Measurements from ENCODE around the gene RPL10. TPM values are rescaled to one million over a fixed set of nuclear protein-coding genes. Genes with fewer than 3 reads are reported as not detected.

The RPL10 gene
- total and polyA plus RNA-seq, 9 of the 15 experiments (the other 6 are each of a cell fraction or from before 2014, with no cell fraction given) = 3,774 to 7,600 (median 5,014) TPM

DNA sequence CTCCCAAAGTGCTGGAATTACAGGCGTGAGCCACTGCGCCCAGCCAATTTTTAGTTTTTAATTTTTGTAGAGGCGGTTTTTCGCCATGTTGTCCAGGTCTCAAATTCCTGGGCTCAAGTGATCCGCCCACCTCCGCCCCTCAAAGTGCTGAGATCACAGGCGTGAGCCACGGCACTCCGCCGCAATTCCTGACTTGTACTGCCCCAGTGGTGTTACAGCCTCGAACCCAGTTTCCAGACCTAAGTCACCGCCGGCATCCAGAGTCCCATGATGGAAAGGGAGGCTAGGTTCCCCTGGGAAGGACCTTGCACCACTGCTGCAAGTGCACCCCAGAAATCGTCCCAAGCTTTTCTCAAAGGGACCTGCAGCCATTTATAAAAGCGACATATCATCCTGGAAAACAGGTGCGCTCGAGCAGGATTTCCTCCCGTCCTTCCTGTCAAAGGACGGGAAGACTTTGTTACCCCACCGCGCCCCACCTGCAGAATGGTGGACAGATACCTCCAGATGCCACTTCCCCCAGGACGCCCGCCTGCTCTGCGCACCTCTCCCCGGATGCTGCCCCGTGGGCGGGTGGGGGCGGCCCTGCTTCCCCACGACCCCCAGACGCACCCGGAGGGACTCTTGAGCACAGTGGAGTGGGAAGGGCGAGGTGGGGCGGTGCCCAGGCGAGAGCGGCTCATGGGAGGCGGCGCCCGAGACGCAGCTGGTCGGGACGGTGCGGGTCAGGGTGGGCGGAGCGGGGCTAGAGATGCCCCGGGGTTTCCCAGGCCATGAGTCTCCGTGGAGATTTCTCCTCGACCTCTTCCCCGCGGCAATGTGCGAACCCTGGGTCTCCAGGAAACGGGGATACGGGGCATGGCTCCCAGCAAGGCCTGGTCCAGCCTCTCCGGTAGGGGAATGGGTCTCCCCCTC, 947 bp upstream of the RPL10 start (continued):
- TF ChIP-seq, protein P1, sequence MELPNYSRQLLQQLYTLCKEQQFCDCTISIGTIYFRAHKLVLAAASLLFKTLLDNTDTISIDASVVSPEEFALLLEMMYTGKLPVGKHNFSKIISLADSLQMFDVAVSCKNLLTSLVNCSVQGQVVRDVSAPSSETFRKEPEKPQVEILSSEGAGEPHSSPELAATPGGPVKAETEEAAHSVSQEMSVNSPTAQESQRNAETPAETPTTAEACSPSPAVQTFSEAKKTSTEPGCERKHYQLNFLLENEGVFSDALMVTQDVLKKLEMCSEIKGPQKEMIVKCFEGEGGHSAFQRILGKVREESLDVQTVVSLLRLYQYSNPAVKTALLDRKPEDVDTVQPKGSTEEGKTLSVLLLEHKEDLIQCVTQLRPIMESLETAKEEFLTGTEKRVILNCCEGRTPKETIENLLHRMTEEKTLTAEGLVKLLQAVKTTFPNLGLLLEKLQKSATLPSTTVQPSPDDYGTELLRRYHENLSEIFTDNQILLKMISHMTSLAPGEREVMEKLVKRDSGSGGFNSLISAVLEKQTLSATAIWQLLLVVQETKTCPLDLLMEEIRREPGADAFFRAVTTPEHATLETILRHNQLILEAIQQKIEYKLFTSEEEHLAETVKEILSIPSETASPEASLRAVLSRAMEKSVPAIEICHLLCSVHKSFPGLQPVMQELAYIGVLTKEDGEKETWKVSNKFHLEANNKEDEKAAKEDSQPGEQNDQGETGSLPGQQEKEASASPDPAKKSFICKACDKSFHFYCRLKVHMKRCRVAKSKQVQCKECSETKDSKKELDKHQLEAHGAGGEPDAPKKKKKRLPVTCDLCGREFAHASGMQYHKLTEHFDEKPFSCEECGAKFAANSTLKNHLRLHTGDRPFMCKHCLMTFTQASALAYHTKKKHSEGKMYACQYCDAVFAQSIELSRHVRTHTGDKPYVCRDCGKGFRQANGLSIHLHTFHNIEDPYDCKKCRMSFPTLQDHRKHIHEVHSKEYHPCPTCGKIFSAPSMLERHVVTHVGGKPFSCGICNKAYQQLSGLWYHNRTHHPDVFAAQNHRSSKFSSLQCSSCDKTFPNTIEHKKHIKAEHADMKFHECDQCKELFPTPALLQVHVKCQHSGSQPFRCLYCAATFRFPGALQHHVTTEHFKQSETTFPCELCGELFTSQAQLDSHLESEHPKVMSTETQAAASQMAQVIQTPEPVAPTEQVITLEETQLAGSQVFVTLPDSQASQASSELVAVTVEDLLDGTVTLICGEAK (IDR thresholded peaks at IDR 0.05) = peak; percentile 55; the same call in 1 of the 2 replicates
- TF ChIP-seq, protein P1 (CRISPR knock-in tag; IDR thresholded peaks at IDR 0.05) = no peak
- TF ChIP-seq SIN3A (IDR thresholded peaks at IDR 0.05; ENCODE audit: borderline replicate concordance in 2 of 2, control insufficient read depth in 1 of 2, low read depth in 2 of 2, low read length in 2 of 2) (peak in 1 of 2 experiments; percentile 58; a peak in 2 of 4 replicates), CC2D1A (IDR thresholded peaks at IDR 0.05) (no peak), RCOR1 (IDR thresholded peaks at IDR 0.05; ENCODE audit: borderline replicate concordance in 1 of 2, low read depth in 2 of 2, low read length in 2 of 2) (0 out of 4 replicates have a peak, but pooled peaks of 1 of the 2 experiments have one; percentile 28), HDAC2 (IDR thresholded peaks at IDR 0.05) (peak; percentile 14; the same call in 1 of the 2 replicates), SAFB (IDR thresholded peaks at IDR 0.05; ENCODE audit: borderline replicate concordance, low read depth, low read length) (no peak), TSC22D4 (tag; IDR thresholded peaks at IDR 0.05) (no peak)
- TF ChIP-seq, protein P2, sequence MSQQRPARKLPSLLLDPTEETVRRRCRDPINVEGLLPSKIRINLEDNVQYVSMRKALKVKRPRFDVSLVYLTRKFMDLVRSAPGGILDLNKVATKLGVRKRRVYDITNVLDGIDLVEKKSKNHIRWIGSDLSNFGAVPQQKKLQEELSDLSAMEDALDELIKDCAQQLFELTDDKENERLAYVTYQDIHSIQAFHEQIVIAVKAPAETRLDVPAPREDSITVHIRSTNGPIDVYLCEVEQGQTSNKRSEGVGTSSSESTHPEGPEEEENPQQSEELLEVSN (IDR thresholded peaks at IDR 0.05; ENCODE audit: borderline replicate concordance in 1 of 2, extremely low read depth in 1 of 2, insufficient read depth in 1 of 2, insufficient read length in 1 of 2, low read depth in 1 of 2, low read length in 1 of 2, poor library complexity in 1 of 2, severe bottlenecking in 1 of 2) = peak in 1 of 2 experiments; percentile 13
- TF ChIP-seq, protein P3, sequence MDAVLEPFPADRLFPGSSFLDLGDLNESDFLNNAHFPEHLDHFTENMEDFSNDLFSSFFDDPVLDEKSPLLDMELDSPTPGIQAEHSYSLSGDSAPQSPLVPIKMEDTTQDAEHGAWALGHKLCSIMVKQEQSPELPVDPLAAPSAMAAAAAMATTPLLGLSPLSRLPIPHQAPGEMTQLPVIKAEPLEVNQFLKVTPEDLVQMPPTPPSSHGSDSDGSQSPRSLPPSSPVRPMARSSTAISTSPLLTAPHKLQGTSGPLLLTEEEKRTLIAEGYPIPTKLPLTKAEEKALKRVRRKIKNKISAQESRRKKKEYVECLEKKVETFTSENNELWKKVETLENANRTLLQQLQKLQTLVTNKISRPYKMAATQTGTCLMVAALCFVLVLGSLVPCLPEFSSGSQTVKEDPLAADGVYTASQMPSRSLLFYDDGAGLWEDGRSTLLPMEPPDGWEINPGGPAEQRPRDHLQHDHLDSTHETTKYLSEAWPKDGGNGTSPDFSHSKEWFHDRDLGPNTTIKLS (IDR thresholded peaks at IDR 0.05; ENCODE audit: borderline replicate concordance, low read depth) = no peak
- TF ChIP-seq, protein P4, sequence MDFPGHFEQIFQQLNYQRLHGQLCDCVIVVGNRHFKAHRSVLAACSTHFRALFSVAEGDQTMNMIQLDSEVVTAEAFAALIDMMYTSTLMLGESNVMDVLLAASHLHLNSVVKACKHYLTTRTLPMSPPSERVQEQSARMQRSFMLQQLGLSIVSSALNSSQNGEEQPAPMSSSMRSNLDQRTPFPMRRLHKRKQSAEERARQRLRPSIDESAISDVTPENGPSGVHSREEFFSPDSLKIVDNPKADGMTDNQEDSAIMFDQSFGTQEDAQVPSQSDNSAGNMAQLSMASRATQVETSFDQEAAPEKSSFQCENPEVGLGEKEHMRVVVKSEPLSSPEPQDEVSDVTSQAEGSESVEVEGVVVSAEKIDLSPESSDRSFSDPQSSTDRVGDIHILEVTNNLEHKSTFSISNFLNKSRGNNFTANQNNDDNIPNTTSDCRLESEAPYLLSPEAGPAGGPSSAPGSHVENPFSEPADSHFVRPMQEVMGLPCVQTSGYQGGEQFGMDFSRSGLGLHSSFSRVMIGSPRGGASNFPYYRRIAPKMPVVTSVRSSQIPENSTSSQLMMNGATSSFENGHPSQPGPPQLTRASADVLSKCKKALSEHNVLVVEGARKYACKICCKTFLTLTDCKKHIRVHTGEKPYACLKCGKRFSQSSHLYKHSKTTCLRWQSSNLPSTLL (IDR thresholded peaks at IDR 0.05) = no peak

All from K562 (cell line).